ENCODE results near the gene MPZ.

Gene MPZ

DNA sequence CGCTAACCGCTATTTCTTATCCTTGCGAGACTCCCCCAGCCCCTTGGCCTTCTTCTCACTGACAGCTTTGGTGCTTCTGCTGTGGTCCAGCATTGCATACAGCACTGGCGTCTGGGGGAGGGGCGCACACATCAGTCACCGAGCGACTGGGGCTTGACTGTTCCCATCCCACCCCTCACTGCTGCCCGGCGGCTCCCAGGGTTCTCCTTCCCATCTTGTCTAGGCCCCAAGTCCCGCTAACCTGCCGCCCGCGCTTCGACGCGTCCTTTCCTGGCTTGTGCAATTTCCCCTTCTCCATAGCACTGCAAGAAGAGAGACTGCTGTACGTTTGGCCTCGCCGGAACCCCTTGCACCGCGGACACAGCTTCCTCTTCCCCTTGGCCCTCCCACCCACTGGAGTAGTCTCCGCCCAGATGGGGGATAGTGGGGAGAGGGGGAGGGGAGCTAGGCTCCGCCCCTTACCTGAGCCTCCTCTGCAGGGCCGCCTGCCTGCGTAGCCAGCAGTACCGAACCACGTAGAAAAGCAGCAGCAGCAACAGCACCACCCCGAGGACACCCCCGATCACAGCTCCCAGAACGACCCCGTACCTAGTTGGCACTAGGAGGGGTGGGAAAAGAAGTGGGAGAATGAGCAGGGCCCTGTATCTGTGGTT, 3.8 kb downstream of the MPZ start:
- Histone ChIP-seq H3K4me3 (ENCODE audit: low read length) (peak overlapping the region; percentile 67), H2AK5ac (ENCODE audit: low read length) (no peak overlapping the region), H4K5ac (ENCODE audit: low read length) (no peak overlapping the region), H3K4me1 (ENCODE audit: control insufficient read depth, low read depth, low read length) (peaks cover 2% of the 10 kb centered on the region), H3K27me3 (ENCODE audit: insufficient read depth, low read length, poor library complexity) (no peaks in the 10 kb centered on the region), H3K27ac (ENCODE audit: low read depth, low read length) (peak overlapping the region; percentile 25), H3K79me1 (ENCODE audit: low read length) (peaks cover 2% of the 10 kb centered on the region), H4K8ac (ENCODE audit: low read depth, low read length) (no peak overlapping the region), H3K36me3 (ENCODE audit: control insufficient read depth, insufficient read depth, low read length) (no peaks in the 10 kb centered on the region), H3K4ac (ENCODE audit: low read depth, low read length) (no peak overlapping the region), H3K4me2 (ENCODE audit: low read length) (peak overlapping the region; percentile 58), H3K9ac (ENCODE audit: low read length) (peak overlapping the region; percentile 58), H3K23ac (ENCODE audit: low read length) (no peak overlapping the region), H3K18ac (ENCODE audit: low read length) (no peak overlapping the region), H2BK5ac (ENCODE audit: low read length) (no peak overlapping the region), H2BK120ac (ENCODE audit: low read depth, low read length) (no peak overlapping the region), H3K79me2 (ENCODE audit: control insufficient read depth, insufficient read depth, low read length) (no peaks in the 10 kb centered on the region), H3K56ac (ENCODE audit: low read length) (peak overlapping the region; percentile 84), H2BK15ac (replicated peaks; ENCODE audit: low read depth) (no peak overlapping the region)
- DNase-seq = peak; percentile 98
- WGBS (ENCODE audit: extremely low coverage, insufficient coverage, low lambda C conversion rate) = no CpG with 5 or more reads among the region's 31 CpGs

DNA sequence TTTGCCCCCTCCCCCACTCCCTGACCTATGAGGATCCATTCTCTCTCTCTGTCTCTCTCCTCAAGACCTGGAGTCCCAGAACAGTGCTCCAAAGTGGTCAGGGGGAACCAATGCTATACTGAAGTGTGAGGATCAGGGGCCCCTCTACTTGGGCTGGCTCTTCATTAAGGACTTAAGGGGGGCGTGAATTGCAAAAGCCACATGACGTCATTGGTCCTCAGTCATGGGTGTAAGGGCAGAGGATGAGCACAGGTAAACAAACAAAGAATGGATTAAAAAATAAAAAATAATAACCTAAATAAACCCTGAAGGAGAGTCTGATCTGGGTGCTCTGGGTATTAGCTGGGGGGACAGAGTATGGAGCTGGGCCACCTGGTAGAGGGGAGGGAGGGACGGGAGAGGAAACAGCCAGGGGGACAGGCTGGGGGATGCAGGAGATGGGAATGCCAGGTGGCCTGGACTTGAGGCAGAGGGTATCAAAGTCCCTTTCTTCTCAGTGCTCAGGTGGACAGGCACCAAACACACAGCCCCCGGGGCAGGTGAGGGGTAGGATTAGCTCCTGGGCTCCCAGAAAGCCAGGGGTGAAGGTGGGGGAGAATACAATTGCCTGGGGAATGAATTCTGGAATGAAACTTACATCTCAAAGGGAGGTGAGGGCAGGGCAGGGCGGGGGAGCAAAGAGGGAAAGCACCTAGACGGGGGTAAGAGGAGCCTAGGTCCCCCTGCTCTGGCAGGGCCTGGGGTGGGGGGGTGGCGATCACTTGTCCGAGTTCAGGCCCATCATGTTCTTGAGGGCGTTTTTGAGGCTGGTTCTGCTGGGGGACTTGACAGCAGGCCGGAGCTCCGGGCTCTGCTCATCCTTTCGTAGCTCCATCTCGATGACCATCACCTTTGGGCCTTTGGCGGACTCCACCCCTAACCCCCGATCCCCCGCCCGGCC, 4.6 kb downstream of the MPZ start:
- H2BK5ac ChIP-seq (ENCODE audit: low read length) = no peak overlapping the region
- whole genome bisulfite sequencing (ENCODE audit: extremely low coverage, insufficient coverage, low lambda C conversion rate) = no CpG with 5 or more reads among the region's 17 CpGs
- no peak overlapping the region for H4K5ac ChIP-seq (ENCODE audit: low read length)
- H3K4me2 ChIP-seq (ENCODE audit: low read length) = peak overlapping the region; percentile 58
- no peak overlapping the region for H3K4ac ChIP-seq (ENCODE audit: low read depth, low read length)
- no peak overlapping the region for H3K18ac ChIP-seq (ENCODE audit: low read length)
- H3K79me1 ChIP-seq (ENCODE audit: low read length) = peaks cover 2% of the 10 kb centered on the region
- H3K9ac ChIP-seq (ENCODE audit: low read length) = peak overlapping the region; percentile 58
- no peak for DNase-seq
- H3K56ac ChIP-seq (ENCODE audit: low read length) = peak overlapping the region; percentile 84
- no peaks in the 10 kb centered on the region for H3K36me3 ChIP-seq (ENCODE audit: control insufficient read depth, insufficient read depth, low read length)
- H4K8ac ChIP-seq (ENCODE audit: low read depth, low read length) = no peak overlapping the region
- H3K27ac ChIP-seq (ENCODE audit: low read depth, low read length) = no peak overlapping the region
- peaks cover 2% of the 10 kb centered on the region for H3K4me1 ChIP-seq (ENCODE audit: control insufficient read depth, low read depth, low read length)
- no peak overlapping the region for H3K23ac ChIP-seq (ENCODE audit: low read length)
- H2AK5ac ChIP-seq (ENCODE audit: low read length) = no peak overlapping the region
- H2BK15ac ChIP-seq (replicated peaks; ENCODE audit: low read depth) = no peak overlapping the region
- peak overlapping the region; percentile 67 for H3K4me3 ChIP-seq (ENCODE audit: low read length)
- no peaks in the 10 kb centered on the region for H3K27me3 ChIP-seq (ENCODE audit: insufficient read depth, low read length, poor library complexity)
- H3K79me2 ChIP-seq (ENCODE audit: control insufficient read depth, insufficient read depth, low read length) = no peaks in the 10 kb centered on the region
- no peak overlapping the region for H2BK120ac ChIP-seq (ENCODE audit: low read depth, low read length)

DNA sequence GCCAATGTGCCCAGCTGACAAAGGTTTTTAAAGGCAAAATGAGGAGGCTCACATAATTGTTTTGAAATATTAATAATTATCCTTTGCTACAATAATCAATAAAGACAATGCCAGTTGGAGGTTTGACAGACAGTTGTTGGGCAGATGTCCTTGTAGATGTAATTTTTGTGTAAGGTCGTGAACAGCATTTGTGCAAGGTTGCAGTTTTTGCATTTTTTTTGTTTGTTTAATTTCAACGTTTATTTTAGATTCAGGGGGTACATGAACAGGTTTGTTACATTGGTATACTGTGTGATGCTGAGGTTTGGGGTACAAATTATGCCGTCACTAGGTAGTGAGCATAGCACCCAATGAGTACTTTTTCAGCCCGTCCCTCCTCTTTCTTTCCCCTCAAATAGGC, 9.3 kb downstream of the MPZ start:
- no peak overlapping the region for H3K4me2 ChIP-seq (ENCODE audit: low read length)
- no peaks in the 10 kb centered on the region for H3K36me3 ChIP-seq (ENCODE audit: control insufficient read depth, insufficient read depth, low read length)

DNA sequence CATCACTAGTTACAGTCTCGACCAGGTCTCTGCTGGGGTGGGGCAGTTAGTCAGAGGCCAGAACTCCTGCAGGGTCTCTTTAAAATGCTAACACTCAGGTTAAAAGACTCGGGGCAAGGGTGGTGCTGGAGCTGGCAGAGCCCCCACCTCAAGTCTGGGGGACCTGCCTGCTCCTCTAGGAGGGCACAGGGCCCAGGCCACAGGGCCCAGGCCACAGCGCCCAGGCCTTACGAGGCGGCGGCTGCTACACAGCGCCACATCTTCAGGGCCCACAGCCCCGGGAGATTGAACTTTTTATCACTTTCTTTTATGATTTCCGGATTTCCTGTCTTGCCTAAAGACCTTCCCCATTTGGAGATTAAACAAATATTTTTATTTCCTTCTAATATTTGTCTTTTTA, 10.4 kb downstream of the MPZ start:
- Histone ChIP-seq H3K4me3 (ENCODE audit: low read length) (no peak overlapping the region), H3K79me1 (ENCODE audit: low read length) (no peaks in the 10 kb centered on the region), H4K5ac (ENCODE audit: low read length) (no peak overlapping the region), H3K4ac (ENCODE audit: low read depth, low read length) (no peak overlapping the region), H4K8ac (ENCODE audit: low read depth, low read length) (no peak overlapping the region), H2AK5ac (ENCODE audit: low read length) (no peak overlapping the region), H2BK120ac (ENCODE audit: low read depth, low read length) (no peak overlapping the region), H3K56ac (ENCODE audit: low read length) (no peak overlapping the region), H3K27ac (ENCODE audit: low read depth, low read length) (no peak overlapping the region), H2BK15ac (replicated peaks; ENCODE audit: low read depth) (no peak overlapping the region), H3K79me2 (ENCODE audit: control insufficient read depth, insufficient read depth, low read length) (no peaks in the 10 kb centered on the region), H3K36me3 (ENCODE audit: control insufficient read depth, insufficient read depth, low read length) (no peaks in the 10 kb centered on the region), H3K27me3 (ENCODE audit: insufficient read depth, low read length, poor library complexity) (no peaks in the 10 kb centered on the region), H3K9ac (ENCODE audit: low read length) (no peak overlapping the region), H3K4me1 (ENCODE audit: control insufficient read depth, low read depth, low read length) (no peaks in the 10 kb centered on the region), H3K18ac (ENCODE audit: low read length) (no peak overlapping the region), H3K4me2 (ENCODE audit: low read length) (no peak overlapping the region), H2BK5ac (ENCODE audit: low read length) (no peak overlapping the region), H3K23ac (ENCODE audit: low read length) (no peak overlapping the region)
- DNase-seq = no peak
- WGBS (ENCODE audit: extremely low coverage, insufficient coverage, low lambda C conversion rate) = no CpG with 5 or more reads among the region's 9 CpGs

More for the DNA sequence above, 9.3 kb downstream of the MPZ start:
- no peak overlapping the region for H4K5ac ChIP-seq (ENCODE audit: low read length)
- no peak overlapping the region for H3K23ac ChIP-seq (ENCODE audit: low read length)
- WGBS (ENCODE audit: extremely low coverage, insufficient coverage, low lambda C conversion rate) = no CpG with 5 or more reads among the region's 4 CpGs
- no peak overlapping the region for H3K56ac ChIP-seq (ENCODE audit: low read length)
- no peak overlapping the region for H3K4me3 ChIP-seq (ENCODE audit: low read length)
- H3K79me1 ChIP-seq (ENCODE audit: low read length) = peaks cover 2% of the 10 kb centered on the region
- H2BK5ac ChIP-seq (ENCODE audit: low read length) = no peak overlapping the region
- DNase-seq = no peak
- no peaks in the 10 kb centered on the region for H3K27me3 ChIP-seq (ENCODE audit: insufficient read depth, low read length, poor library complexity)
- no peak overlapping the region for H3K4ac ChIP-seq (ENCODE audit: low read depth, low read length)
- H3K9ac ChIP-seq (ENCODE audit: low read length) = no peak overlapping the region
- no peak overlapping the region for H3K18ac ChIP-seq (ENCODE audit: low read length)
- H2BK15ac ChIP-seq (replicated peaks; ENCODE audit: low read depth) = no peak overlapping the region
- H2AK5ac ChIP-seq (ENCODE audit: low read length) = no peak overlapping the region
- H2BK120ac ChIP-seq (ENCODE audit: low read depth, low read length) = no peak overlapping the region
- no peak overlapping the region for H3K27ac ChIP-seq (ENCODE audit: low read depth, low read length)
- peaks cover 2% of the 10 kb centered on the region for H3K4me1 ChIP-seq (ENCODE audit: control insufficient read depth, low read depth, low read length)
- no peak overlapping the region for H4K8ac ChIP-seq (ENCODE audit: low read depth, low read length)
- no peaks in the 10 kb centered on the region for H3K79me2 ChIP-seq (ENCODE audit: control insufficient read depth, insufficient read depth, low read length)

DNA sequence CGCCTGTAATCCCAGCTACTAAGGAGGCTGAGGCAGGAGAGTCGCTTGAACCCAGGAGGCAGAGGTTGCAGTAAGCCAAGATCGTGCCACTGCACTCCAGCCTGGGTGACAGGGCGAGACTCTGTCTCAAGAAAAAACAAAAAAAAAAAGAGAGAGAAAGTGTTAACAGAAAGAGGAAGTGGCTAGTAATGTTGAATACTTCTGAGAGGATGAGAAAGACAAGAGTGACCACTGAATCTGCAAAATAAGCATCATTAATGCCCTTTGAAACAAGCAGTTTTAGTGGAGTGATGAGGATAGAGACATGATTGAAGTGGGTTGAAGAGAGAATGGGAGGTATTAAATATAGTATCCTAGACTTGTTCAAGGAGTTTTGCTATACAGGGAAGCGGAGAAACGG, 11.7 kb downstream of the MPZ start:
- DNase-seq = no peak
- Histone ChIP-seq H4K5ac (ENCODE audit: low read length) (no peak overlapping the region), H3K4ac (ENCODE audit: low read depth, low read length) (no peak overlapping the region), H2BK120ac (ENCODE audit: low read depth, low read length) (no peak overlapping the region), H3K27me3 (ENCODE audit: insufficient read depth, low read length, poor library complexity) (no peaks in the 10 kb centered on the region), H3K4me3 (ENCODE audit: low read length) (no peak overlapping the region), H2BK5ac (ENCODE audit: low read length) (no peak overlapping the region), H3K79me1 (ENCODE audit: low read length) (no peaks in the 10 kb centered on the region), H3K18ac (ENCODE audit: low read length) (no peak overlapping the region), H3K4me2 (ENCODE audit: low read length) (no peak overlapping the region), H3K9ac (ENCODE audit: low read length) (no peak overlapping the region), H3K36me3 (ENCODE audit: control insufficient read depth, insufficient read depth, low read length) (no peaks in the 10 kb centered on the region), H3K4me1 (ENCODE audit: control insufficient read depth, low read depth, low read length) (no peaks in the 10 kb centered on the region), H2AK5ac (ENCODE audit: low read length) (no peak overlapping the region), H3K23ac (ENCODE audit: low read length) (no peak overlapping the region), H3K79me2 (ENCODE audit: control insufficient read depth, insufficient read depth, low read length) (no peaks in the 10 kb centered on the region), H4K8ac (ENCODE audit: low read depth, low read length) (no peak overlapping the region), H2BK15ac (replicated peaks; ENCODE audit: low read depth) (no peak overlapping the region), H3K56ac (ENCODE audit: low read length) (no peak overlapping the region), H3K27ac (ENCODE audit: low read depth, low read length) (no peak overlapping the region)
- WGBS (ENCODE audit: extremely low coverage, insufficient coverage, low lambda C conversion rate) = 100% methylated on average over 2 of the region's 6 CpGs
